Muscle layer of colon (tissue), 2 donors: Measurements from ENCODE around the gene ST8SIA5.

Source experiments
- H3K27ac ChIP-seq: one replicate; pipeline ENCODE4 v1.7.0; 2013; ENCODE audit warnings: low read depth, mild to moderate bottlenecking, low read length, moderate library complexity
- H3K27me3 ChIP-seq, 2 donors: one replicate each; pipeline ENCODE4 v1.7.0; 2013; ENCODE audit warnings: low read length in 2 of 2, mild to moderate bottlenecking in 2 of 2; ENCODE audit not compliant: insufficient read depth in 2 of 2, control insufficient read depth in 1 of 2
- H3K36me3 ChIP-seq: one replicate; pipeline ENCODE4 v1.7.0; 2013; ENCODE audit warnings: mild to moderate bottlenecking, low read length; ENCODE audit not compliant: insufficient read depth
- H3K4me1 ChIP-seq: one replicate; pipeline ENCODE4 v1.7.0; 2013; ENCODE audit warnings: mild to moderate bottlenecking, low read length; ENCODE audit not compliant: insufficient read depth
- H3K4me3 ChIP-seq, 2 donors: one replicate each; pipeline ENCODE4 v1.7.0; 2013; ENCODE audit warnings: low read length in 2 of 2, low read depth in 1 of 2, mild to moderate bottlenecking in 1 of 2, moderate library complexity in 1 of 2
- H3K9ac ChIP-seq: one replicate; pipeline ENCODE4 v1.7.0; 2013; ENCODE audit warnings: low read length
- H3K9me3 ChIP-seq: one replicate; pipeline ENCODE4 v1.7.0; 2013; ENCODE audit warnings: mild to moderate bottlenecking, low read length
- donor health status: abdominal sarcoma.
- donor health status: Adenocarcinoma of cecum.

The ST8SIA5 gene

GRCh38 chr18:46761059-46761769 lies 4.4 kb upstream of the ST8SIA5 start:
- no peak overlapping the region for H3K9ac ChIP-seq
- no peaks in the 10 kb centered on the region for H3K36me3 ChIP-seq
- peaks cover 4% of the 10 kb centered on the region for H3K9me3 ChIP-seq
- H3K27me3 ChIP-seq, result peaks cover 10 to 39% of the 10 kb centered on the region in 2 donors
- H3K27ac ChIP-seq, result no peak overlapping the region
- H3K4me3 ChIP-seq, result no peak overlapping the region
- H3K4me1 ChIP-seq, result no peaks in the 10 kb centered on the region

- Histone ChIP-seq H3K9me3 (peaks cover 4% of the 10 kb centered on the region), H3K4me1 (no peaks in the 10 kb centered on the region), H3K27me3 (peaks cover 10 to 49% of the 10 kb centered on the region in 2 donors), H3K9ac (no peak overlapping the region), H3K36me3 (no peaks in the 10 kb centered on the region), H3K27ac (no peak overlapping the region), H3K4me3 (no peak overlapping the region)
Observed at GRCh38 chr18:46759890-46760289, 3.0 kb upstream of the ST8SIA5 start.

- Histone ChIP-seq H3K9me3 (peaks cover 4% of the 10 kb centered on the region), H3K4me1 (no peaks in the 10 kb centered on the region), H3K27ac (no peak overlapping the region), H3K27me3 (peaks cover 5 to 45% of the 10 kb centered on the region in 2 donors), H3K9ac (no peak overlapping the region), H3K4me3 (no peak overlapping the region), H3K36me3 (no peaks in the 10 kb centered on the region)
Observed at GRCh38 chr18:46756025-46756558, 761 bp downstream of the ST8SIA5 start.

- Histone ChIP-seq H3K36me3 (no peaks in the 10 kb centered on the region), H3K9ac (no peak overlapping the region), H3K4me1 (no peaks in the 10 kb centered on the region), H3K4me3 (no peak overlapping the region), H3K27me3 (peaks cover 5 to 45% of the 10 kb centered on the region in 2 donors), H3K27ac (no peak overlapping the region), H3K9me3 (peaks cover 4% of the 10 kb centered on the region)
Observed at GRCh38 chr18:46755315-46756024, 1.4 kb downstream of the ST8SIA5 start.

GRCh38 chr18:46754661-46755292 lies 2.1 kb downstream of the ST8SIA5 start:
- Histone ChIP-seq H3K4me3 (no peak overlapping the region), H3K36me3 (no peaks in the 10 kb centered on the region), H3K27me3 (peaks cover 5 to 40% of the 10 kb centered on the region in 2 donors), H3K27ac (no peak overlapping the region), H3K9ac (no peak overlapping the region), H3K9me3 (peaks cover 4% of the 10 kb centered on the region), H3K4me1 (no peaks in the 10 kb centered on the region)

- peaks cover 5 to 35% of the 10 kb centered on the region in 2 donors for H3K27me3 ChIP-seq
- no peak overlapping the region for H3K4me3 ChIP-seq
- H3K27ac ChIP-seq, result no peak overlapping the region
- no peaks in the 10 kb centered on the region for H3K4me1 ChIP-seq
- no peaks in the 10 kb centered on the region for H3K36me3 ChIP-seq
- no peak overlapping the region for H3K9ac ChIP-seq
- H3K9me3 ChIP-seq, result peaks cover 3% of the 10 kb centered on the region
Observed at GRCh38 chr18:46754188-46754587, 2.7 kb downstream of the ST8SIA5 start.

GRCh38 chr18:46751882-46752281 lies 5.0 kb downstream of the ST8SIA5 start:
- H3K4me3 ChIP-seq, result no peak overlapping the region
- no peak overlapping the region for H3K9ac ChIP-seq
- H3K9me3 ChIP-seq, result no peaks in the 10 kb centered on the region

GRCh38 chr18:46750626-46751025 lies 6.2 kb downstream of the ST8SIA5 start:
- Histone ChIP-seq H3K36me3 (no peaks in the 10 kb centered on the region), H3K9me3 (no peaks in the 10 kb centered on the region), H3K9ac (no peak overlapping the region), H3K4me1 (no peaks in the 10 kb centered on the region), H3K27ac (no peak overlapping the region), H3K27me3 (peaks cover 0 to 6% of the 10 kb centered on the region in 2 donors), H3K4me3 (no peak overlapping the region)

More at GRCh38 chr18:46751882-46752281, 5.0 kb downstream of the ST8SIA5 start:
- H3K27me3 ChIP-seq, result peaks cover 0 to 17% of the 10 kb centered on the region in 2 donors
- H3K27ac ChIP-seq, result no peak overlapping the region
- H3K36me3 ChIP-seq, result no peaks in the 10 kb centered on the region
- H3K4me1 ChIP-seq, result no peaks in the 10 kb centered on the region

GRCh38 chr18:46748466-46748865 lies 8.4 kb downstream of the ST8SIA5 start:
- Histone ChIP-seq H3K9me3 (no peaks in the 10 kb centered on the region), H3K9ac (no peak overlapping the region), H3K4me3 (no peak overlapping the region), H3K36me3 (no peaks in the 10 kb centered on the region), H3K27ac (no peak overlapping the region), H3K27me3 (no peaks in the 10 kb centered on the region), H3K4me1 (no peaks in the 10 kb centered on the region)

GRCh38 chr18:46740046-46740445 lies 16.8 kb downstream of the ST8SIA5 start:
- no peaks in the 10 kb centered on the region for H3K36me3 ChIP-seq
- no peaks in the 10 kb centered on the region for H3K27me3 ChIP-seq
- no peak overlapping the region for H3K27ac ChIP-seq
- no peaks in the 10 kb centered on the region for H3K4me1 ChIP-seq
- H3K9me3 ChIP-seq, result no peaks in the 10 kb centered on the region
- H3K9ac ChIP-seq, result no peak overlapping the region
- H3K4me3 ChIP-seq, result no peak overlapping the region

GRCh38 chr18:46738491-46738890 lies 18.4 kb downstream of the ST8SIA5 start:
- H3K4me1 ChIP-seq, result no peaks in the 10 kb centered on the region
- H3K27ac ChIP-seq, result no peak overlapping the region
- H3K9me3 ChIP-seq, result no peaks in the 10 kb centered on the region
- H3K27me3 ChIP-seq, result no peaks in the 10 kb centered on the region
- no peaks in the 10 kb centered on the region for H3K36me3 ChIP-seq
- H3K9ac ChIP-seq, result no peak overlapping the region
- no peak overlapping the region for H3K4me3 ChIP-seq
